CD4-positive, alpha-beta T cell treated with Interleukin-17A for 1 hour (primary cell): ENCODE measurements around the gene MAST1.
A peak's percentile ranks its signal among the peaks of the same experiment; 100 is the strongest.
"Not testable (repeated sequence)": the region's sequence is repeated elsewhere in the genome, so short reads cannot be mapped to it uniquely, and the experiment has no call there.

Source experiments
- DNase-seq: peaks from one replicate; pipeline ENCODE4 v3.0.0-alpha.2; 2020

MAST1 gene

DNA sequence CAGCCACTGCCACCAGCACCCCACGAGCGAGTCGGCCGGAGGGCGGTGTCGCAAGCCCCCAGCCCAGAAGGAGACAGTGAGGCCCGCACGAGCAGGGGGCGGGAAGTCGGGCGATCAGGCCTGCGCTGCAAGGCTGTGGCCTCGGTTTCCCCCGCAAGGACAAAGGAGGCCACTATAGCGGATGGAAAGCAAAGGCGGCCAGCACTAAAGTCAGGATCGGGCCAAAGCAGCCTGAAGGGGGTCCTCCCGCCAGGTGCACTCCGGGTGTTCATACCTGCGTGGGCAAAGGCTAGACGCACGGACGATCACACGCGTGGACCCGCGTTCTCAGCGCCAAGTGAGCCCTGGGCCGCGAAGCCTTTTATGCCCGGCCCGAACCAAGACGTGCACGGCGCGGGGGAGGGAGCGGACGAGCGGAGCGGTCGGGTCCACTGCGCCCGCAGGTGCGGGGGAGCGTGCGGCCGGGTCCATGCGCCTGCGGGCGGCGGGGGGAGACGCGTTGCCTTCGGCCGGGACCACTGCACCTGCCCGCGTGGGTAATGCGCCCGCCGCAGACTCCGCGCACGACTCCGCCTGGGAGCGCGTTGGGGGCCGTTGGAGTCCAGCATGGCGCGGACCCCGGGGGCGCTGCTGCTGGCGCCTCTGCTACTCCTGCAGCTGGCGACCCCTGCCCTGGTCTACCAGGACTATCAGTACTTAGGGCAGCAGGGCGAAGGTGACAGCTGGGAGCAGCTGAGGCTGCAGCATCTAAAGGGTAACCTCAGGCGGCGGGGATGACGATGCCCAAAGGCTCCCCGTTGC, 36.6 kb upstream of the MAST1 start, which contains the start of the genes PRDX2 and THSD8:
PRDX2 (minus strand) TSS at position 335 of the 801 bp plus-strand sequence. CDS start 539 bp downstream, outside the sequence.
THSD8 (plus strand) TSS at position 604 of the 801 bp plus-strand sequence; CDS start at position 607, 3 bp downstream.
- DNase-seq: peak; percentile 81

DNA sequence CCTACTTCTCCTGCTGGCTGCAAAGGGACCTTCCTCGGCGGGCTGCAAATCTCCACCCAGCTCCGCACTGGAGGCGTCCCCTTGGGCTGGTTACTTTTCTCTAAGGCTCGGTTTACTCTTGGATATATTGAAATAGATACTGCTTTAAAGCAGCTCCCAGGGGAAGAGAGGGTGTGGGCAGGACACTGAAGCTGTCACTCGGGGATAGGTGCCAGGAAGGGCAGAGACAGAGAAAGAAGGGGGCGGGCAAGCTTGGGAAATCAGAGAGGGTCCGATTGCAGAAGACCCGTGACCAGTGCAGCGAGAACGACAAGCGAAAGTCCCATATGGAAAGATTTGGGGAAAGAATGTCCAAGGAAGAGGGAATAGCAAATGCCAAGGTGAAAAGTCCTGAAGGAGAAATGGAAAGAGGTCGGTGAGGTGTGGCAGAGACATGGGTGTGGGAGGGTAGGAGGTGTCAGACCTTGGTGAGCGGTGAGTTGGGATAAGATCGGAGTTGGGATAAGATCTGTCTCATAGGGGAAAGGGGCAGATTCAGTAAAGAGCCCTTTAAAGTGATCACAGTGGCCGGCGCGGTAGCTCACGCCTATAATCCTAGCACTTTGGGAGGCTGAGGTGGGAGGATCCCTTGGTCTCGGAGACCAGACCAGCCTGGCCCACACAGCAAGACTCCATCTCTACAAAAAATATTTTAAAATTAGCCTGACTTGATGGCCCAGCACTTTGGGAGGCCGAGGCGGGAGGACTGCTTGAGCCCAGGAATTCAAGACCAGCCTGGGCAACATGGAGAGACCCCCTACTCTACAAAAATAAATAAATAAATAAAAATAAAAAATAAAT, 35.8 kb upstream of the MAST1 start:
- no peak for DNase-seq

DNA sequence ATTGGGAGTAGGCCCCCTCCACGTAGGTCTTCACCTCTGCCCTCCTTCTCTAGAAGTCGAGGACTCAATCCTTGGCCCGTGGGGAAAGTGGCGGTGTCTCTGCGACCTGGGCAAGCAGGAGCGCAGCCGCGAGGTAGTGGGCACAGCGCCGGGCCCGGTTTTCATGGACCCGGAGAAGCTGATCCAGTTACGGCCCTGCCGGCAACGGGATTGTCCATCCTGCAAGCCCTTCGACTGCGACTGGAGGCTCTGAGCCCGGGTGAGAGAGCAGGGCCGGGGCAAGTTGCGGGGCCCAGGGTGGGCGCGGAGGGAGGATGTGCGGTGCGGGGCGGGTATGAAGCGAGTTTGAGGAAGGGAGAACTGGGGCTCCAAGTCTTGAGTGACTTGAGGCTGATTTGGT, 34.3 kb upstream of the MAST1 start:
- DNase-seq: no peak

DNA sequence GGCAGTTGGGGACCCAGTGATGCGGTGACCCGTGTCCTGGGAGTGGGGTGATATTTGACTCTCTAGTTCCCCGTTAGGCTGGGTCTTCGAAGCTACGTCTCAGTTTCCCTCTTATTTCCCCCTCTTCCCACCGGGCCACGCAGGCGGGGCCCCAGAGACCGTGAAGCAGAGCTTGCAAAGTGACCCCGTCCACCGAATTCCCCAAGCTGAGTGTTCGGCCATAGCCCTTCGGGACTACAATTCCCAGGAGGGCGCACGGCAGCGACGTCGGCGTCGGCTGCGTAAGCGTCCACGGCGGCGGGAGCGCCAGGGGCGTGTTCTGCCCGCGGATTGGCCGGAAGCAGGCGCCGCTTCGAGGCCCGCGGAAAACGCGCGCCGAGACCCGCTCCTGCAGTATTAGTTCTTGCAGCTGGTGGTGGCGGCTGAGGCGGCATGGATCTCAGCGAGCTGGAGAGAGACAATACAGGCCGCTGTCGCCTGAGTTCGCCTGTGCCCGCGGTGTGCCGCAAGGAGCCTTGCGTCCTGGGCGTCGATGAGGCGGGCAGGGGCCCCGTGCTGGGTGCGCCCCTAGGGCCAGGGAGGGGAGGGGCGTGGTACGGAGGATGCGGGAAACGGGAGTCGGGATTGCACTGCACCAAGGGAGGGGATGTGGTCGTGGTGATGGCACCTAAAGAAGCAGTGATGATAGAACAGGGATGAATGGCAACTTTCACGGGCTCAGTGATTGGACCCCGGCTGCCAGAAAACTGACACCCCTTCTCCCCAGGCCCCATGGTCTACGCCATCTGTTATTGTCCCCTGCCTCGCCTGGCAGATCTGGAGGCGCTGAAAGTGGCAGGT, 31.9 kb upstream of the MAST1 start, which contains the start of gene RNASEH2A:
RNASEH2A (plus strand) TSS at position 343 of the 840 bp plus-strand sequence; CDS start at position 433, 90 bp downstream.
- DNase-seq: peak; percentile 88

DNA sequence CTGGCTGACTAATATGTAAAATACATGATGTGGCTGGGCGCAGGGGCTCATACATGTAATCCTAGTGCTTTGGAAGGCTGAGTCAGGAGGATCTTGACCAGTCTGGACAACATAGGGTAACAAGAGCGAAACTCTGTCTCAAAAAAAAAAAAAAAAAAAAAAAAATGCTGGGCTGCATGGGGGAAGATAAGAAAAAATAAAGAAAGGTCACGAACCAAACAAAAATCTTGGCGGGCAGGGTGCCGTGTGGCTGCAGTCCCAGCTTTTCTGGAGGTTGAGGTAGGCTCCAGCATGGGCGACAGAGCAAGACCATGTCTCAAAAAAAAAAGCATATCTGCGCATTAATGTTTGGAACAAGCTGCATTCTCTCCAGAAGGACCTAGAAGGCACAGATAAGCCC, 23.2 kb upstream of the MAST1 start:
- DNase-seq: no peak

DNA sequence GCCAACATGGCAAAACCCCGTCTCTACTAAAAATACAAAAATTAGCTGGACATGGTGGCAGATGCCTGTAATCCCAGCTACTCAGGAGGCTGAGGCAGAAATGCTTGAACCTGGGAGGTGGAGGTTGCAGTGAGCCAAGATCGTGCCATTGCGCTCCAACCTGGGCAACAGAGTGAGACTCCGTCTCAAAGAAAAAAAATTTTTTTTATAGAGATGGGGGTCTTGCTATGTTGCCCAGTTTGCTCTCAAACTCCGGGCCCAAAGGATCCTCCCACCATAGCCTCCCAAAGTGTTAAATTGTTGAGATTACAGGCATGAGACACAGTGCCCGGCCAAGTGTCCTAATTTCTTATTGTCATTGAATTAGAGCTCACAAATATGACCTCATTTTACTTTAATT, 21.1 kb upstream of the MAST1 start:
- DNase-seq: not testable (repeated sequence)

DNA sequence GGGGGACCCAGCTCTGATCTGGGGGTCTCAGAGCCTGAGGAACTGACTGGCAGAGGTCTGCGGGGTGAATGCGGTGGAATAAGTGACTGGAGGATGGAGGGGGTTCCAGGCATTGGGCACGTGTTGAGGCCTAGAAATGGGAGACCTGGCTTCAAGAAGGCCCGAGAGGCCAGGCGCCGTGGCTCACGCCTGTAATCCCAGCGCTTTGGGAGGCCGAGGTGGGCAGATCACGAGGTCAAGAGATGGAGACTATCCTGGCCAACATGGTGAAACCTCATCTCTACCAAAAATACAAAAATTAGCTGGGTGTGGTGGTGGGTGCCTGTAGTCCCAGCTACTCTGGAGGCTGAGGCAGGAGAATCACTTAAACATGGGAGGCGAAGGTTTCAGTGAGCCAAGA, 20.5 kb upstream of the MAST1 start:
- not testable (repeated sequence) for DNase-seq

DNA sequence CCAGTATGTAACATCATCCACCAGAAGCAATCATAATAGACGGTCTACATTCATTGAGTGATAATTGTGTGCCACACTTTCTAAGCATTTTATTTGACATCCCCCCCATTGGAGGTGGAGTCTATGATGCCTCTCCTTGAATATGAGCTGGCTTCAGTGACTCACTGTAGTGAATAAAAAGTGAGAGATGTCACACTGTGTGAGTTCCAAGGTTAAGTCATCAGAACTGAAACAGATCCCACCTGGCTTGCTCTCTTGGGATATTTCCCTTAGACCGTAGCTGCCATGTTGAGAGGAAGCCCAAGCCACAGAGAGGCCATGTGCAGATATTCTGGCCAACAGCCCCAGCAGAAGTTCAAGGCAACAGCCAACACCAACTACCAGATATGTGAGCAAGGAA, 16.6 kb upstream of the MAST1 start:
- no peak for DNase-seq

DNA sequence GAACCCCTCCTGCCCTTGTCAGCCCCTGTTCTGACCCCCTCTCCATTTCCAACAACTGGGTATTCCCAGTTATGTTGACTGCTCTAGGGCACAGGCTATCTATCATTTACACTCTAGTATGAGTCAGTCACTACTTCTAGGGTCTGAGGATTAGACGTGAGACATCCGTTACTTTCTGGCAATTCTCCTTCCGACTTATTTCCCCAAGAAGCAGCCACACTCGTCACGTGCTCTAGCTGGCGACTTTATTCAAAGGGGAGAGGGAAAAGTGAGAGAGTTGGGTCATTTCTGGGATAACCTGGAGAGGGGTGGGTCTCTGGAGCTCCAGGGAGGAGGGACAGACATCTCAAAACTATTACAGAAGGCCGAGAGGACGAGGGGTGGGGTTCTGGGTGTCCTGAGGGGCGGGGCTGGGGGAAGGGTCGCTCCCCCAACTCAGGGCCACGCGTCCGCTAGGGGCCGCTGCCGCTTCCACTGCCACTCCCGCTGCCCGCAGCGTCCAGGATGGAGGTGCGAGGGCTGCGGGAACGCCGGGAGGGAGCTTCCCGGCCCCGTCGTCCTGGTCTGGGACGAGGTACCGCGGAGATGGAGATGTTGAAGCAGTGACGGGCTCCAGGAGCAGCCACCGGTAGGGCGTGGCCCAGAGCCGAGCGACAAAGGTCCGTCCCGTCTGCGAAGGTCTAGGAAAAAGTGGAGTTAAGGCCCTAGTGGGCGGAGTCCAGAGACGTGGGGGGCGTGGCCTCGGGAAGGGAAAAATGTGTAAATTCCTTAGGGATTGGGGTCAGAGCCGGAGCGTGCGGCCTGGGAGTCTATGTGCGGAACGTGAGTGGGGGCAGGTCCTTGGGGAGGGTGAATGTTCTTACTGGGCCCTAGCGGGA, 12.8 kb upstream of the MAST1 start:
- DNase-seq: no peak

DNA sequence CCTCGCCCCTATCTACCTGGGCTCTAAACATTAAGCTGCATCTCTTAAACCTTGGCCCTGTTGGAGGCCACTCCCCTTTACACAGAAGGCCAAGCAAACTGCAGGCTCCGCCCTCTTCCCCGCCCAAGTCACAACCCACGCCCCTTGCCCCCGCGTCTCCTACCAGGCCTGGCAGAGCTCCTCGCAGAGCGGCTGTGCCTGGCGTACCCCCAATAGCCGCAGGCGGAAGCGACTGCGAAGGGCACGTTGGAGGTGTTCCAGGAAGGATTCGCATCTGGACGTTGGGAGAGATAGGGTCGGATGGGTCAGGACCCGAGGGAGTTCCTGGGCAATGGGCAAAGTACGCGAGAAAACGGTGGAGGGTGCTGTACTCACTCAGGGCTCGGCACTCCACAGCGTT, 9.8 kb upstream of the MAST1 start:
- DNase-seq: no peak

DNA sequence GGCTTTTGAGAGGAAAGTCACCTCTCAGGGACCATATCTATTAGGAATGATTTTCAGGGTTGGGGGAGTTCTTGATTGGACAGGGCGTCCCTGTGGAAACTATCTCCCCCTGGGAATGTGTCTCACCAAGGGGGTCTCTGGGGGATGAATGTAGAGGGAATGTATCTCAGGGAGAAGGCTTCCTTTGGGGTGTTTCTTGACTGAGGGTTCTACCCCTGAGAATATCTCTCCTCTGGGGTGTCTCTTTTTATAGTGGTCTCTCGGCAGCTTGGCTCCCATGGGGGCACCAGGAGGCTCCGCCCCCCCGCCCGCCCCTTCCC, 4.9 kb upstream of the MAST1 start:
- DNase-seq: no peak

DNA sequence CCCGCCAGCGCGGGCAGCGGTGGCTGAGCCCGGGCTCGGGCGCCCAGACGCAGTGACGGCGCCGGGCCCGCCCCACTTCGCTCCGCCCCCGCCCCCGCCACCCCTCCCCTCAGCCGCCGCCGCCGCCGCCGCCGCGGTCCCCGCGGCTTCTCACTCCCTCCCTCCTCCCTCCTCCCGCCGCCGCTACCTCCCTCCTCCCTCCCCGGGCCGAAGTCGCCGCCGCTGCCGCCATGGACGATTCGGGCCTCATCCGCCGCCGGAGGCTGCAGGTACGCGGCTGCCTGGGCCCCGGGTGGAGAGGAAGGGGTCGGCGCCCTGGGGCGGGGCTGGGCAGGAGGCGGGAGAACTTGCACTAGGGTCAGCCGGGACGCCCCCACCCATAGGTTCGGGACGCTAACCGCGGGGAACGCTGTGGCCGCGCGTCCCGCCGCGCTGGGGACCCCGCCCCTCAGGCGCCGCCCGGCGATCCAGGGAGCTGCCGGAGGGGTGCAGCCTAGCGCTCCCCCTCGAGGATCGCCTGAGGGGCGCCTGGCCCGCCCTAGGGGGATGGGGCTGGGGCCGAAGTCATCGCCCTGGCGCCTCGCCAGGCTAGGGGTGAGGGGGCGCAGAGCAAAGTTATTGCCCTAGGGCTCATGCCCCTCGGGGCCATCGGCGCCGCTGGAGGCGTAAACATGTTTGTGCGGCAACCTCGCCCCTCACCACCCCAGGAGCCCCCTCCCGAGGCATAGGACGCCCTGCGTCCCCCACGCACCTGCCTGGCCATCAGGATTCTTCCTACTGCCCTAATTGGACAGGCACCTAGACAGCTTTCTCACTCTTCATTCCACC, 4.4 kb upstream of the MAST1 start:
- DNase-seq: peak; percentile 65

DNA sequence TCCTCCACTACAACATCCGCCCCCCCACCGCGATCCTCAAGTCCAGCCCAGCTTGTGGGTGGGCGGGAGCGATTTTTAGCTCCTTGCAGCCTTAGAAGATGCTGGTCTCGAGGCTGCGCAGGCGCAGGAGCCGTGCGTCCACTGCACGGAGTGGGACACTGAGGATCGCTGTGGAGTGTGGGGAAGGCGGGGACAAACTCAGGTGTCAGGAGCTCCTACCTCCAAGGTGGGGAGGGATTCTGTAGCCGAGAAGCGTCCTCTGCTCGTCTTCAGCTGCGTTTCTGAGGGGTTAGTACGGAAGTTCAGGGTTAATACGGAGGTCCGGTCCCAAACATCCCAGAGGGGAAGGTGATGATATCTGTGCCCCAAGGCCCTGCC, 3.8 kb upstream of the MAST1 start, which contains the start of gene RTBDN:
RTBDN (minus strand) TSS at position 14 of the 378 bp plus-strand sequence. CDS start 4,600 bp downstream, outside the sequence.
- no peak for DNase-seq

DNA sequence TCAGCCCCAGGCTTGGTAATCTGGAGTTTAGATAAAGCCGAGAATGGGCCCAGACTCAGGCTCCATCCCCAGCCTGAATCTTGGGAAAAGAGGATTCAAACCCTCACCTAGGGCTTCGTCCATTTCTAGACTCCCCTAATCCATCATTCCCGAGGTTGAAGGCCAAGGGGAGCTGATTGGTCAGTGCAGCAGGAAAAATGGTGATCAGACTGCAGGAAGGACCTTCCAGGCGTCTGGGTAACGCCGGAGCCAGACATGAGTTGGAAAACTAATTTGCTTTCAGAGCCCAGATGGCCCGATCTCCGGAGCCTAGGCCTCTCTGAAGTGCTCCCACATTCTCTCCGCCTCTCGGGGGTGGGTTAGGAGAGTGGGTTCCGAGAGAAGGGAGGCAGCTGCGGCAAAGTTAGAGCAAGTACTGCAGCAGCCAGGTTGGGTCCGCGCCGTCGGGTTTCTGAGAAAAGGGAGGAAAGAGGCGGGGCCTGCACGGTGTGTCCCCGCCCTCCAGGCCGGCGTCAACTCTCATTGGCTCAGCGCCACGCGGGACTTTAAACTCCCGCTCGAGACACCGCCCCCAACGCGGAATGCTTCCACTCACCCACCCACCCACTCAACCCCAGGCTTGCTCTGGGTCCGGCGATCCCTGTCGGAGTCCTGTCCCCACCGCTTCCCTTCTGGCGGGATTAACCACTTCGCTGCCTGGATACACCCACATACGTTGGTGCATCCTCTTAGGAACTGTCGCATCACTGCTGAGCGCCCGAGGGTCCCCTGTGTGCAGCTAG, 3.1 kb upstream of the MAST1 start:
- no peak for DNase-seq

DNA sequence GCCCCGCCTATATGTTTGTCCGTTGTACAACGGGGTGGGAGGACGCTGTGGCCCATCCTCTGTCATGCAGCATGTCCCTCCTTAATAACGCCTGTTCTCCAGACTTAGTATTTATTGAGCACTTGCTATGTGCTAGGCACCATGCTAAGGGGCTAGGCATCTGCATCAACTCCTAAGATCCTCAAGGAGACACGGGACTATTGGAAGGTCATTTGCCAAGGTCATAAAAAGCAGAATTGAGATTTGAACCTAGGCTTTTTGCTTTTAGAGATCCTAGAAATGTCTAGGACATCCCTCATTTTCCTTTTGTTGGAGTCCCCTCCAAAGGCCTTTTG, 1.8 kb upstream of the MAST1 start:
- no peak for DNase-seq

DNA sequence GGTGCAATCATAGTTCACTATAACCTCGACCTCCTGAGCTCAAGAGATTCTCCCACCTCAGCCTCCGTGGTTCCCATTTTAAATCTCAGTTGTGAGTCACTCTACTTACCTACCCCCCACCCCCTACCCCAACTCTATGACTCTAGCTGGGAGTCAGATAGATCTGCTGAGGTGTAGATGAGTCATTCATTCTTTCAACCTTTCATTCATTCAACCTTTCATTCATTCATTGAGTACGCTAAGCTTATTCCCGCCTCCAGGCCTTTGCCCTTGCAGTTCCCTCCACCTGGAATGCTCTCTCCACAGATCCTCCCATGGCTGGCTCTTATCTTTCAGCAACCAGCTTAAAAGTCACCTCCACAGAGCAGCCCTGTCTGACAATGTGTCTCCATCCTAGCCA, 1.1 kb upstream of the MAST1 start:
- DNase-seq: no peak

DNA sequence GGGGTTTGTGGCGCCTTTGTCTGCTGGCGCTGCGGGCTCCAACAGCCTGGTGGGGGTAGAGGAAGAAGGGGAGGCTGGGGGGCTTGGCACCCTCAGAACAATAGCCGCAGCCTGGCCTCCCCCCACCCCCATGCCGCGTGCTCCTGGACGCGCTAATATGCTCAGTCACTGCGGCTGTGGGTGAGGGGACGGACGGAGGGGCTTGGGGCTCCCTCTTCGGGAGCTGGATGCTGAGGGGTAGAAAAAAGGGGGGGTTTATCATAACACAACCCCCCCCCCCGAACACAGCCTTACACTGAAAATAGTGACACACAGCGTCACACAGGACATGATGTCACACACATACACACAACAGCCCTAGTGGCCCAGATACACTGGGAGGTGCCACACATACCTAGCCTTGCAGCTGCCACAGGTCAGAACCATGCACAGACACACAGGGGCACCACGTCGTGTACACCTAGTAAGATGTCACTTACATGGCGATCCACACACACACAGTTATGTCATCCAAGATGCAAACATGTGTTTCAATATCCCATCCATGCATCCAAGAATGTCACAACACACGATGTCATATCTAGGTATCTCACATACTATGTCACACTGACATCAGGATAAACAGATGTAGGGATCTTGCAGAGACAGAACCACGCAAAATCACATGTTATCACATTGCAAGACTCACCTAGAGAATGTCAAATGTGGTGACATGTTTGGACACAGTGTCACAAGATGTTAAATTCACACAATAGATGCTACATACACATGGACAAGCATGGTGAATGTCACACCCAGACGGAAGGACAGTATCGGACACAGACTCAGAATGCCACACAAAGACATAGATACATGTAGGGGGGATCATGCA, 806 bp downstream of the MAST1 start:
- DNase-seq: peak; percentile 44

DNA sequence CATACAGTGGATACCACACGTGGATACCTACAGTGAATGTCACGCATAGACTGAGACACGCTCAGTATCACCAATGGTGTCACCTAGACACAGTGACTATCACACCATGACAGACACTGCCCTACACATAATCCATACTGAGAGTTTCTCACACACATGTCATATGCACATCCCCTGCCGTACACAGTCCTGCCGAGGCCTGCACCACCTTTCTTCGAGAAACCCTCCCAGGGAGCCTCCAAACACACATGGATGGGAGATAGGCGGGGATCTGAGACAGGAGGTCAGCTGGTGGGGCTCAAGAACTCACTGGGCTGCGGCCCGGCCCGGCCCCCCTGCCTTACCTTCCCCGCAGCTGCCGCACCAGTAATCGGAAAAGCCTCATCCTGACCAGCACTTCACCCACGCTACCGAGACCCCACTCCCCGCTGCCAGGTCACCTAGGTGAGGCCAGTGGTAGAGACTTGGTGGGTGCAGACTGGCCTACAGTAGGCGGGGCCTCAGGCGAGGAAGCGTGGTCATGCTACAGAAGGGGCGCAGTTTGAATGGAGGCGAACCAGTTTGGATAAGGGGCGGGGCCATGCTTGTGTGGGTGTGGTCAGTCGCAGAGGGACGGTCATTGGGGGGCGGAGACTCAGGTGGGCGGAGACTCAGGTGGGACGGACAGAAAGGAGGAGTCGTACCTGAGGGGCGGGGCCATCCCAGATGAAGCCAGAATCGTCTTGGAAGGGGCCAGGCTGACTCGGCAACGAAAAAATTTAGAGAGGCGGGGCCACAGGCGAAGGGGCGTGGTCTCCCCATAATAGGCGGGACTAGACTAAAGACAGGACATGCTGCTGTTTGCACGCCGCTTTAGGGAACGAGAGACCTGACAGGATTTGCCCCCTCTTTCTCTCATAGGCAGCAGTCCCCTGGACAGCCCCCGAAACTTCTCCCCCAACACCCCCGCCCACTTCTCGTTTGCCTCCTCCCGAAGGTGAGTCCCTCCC, 2.1 kb downstream of the MAST1 start:
- DNase-seq: peak; percentile 38
